GM18867 (cell line): ENCODE measurements around the gene CDC42EP5.

ENCODE experiments used
- ATAC-seq: cut with Tn5 transposase; IDR thresholded peaks from one replicate; pipeline ENCODE4 v1.9.1; 2021; ENCODE audit warnings: mild to moderate bottlenecking, moderate library complexity; ENCODE audit not compliant: unreplicated experiment

The CDC42EP5 gene

GRCh38 chr19:54462655-54463530 lies 10.2 kb downstream of the CDC42EP5 start:
- ATAC-seq, result peak; percentile 22

GRCh38 chr19:54462047-54462654 lies 10.9 kb downstream of the CDC42EP5 start:
- no peak for ATAC-seq

- ATAC-seq, result no peak
Measured at GRCh38 chr19:54461613-54462012, 11.5 kb downstream of the CDC42EP5 start.

GRCh38 chr19:54461210-54461609 lies 11.9 kb downstream of the CDC42EP5 start:
- no peak for ATAC-seq

- no peak for ATAC-seq
Measured at GRCh38 chr19:54460230-54461005, 12.7 kb downstream of the CDC42EP5 start.

GRCh38 chr19:54459282-54460229 lies 13.5 kb downstream of the CDC42EP5 start:
- ATAC-seq, result no peak

GRCh38 chr19:54458648-54459281 lies 14.3 kb downstream of the CDC42EP5 start:
- ATAC-seq, result no peak

- ATAC-seq, result no peak
Measured at GRCh38 chr19:54457773-54458647, 15.1 kb downstream of the CDC42EP5 start.

GRCh38 chr19:54456423-54457373 lies 16.4 kb downstream of the CDC42EP5 start:
- ATAC-seq, result no peak

GRCh38 chr19:54455786-54456422 lies 17.2 kb downstream of the CDC42EP5 start:
- ATAC-seq, result no peak

- ATAC-seq, result no peak
Measured at GRCh38 chr19:54454781-54455675, 18.1 kb downstream of the CDC42EP5 start.

GRCh38 chr19:54453921-54454780 lies 18.9 kb downstream of the CDC42EP5 start:
- no peak for ATAC-seq

GRCh38 chr19:54452626-54453025 lies 20.5 kb downstream of the CDC42EP5 start:
- ATAC-seq, result no peak

- ATAC-seq, result no peak
Measured at GRCh38 chr19:54451997-54452396, 21.1 kb downstream of the CDC42EP5 start.

GRCh38 chr19:54451331-54451871 lies 21.7 kb downstream of the CDC42EP5 start:
- no peak for ATAC-seq
